ENCODE measurements around the gene AK5. TPM values are rescaled to one million over a fixed set of nuclear protein-coding genes. Genes with fewer than 3 reads are reported as not detected.
"Not testable (repeated sequence)": the region's sequence is repeated elsewhere in the genome, so short reads cannot be mapped to it uniquely, and the experiment has no call there.

Gene AK5
- total and polyA plus RNA-seq, 8 donors: 0.11 to 0.87 (median 0.28) TPM; not detected in 1

DNA sequence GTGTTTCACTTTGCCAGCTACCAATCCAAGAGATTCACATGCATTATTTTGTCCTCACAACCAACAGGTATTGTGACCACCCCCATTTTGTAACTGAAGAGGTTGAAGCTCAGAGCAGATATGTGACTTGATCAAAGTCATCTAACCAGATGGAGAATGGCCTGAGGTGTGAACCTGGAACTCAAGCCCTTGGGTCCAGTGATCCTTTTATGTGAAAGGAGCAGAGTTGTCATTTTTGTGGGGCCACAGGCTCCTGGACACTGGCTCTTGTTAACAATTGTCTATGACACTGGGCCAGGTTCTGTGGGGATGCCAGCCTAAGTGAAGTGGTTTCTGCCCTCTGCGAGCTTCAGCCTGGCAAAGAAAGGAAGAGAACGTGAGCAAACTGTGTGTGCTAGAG is 228.1 kb downstream of the AK5 start:
- no peak for FAIRE-seq
- WGBS, 2 donors: 77 to 79% methylated on average over 2 of the region's 2 CpGs
- TF ChIP-seq, protein P1, sequence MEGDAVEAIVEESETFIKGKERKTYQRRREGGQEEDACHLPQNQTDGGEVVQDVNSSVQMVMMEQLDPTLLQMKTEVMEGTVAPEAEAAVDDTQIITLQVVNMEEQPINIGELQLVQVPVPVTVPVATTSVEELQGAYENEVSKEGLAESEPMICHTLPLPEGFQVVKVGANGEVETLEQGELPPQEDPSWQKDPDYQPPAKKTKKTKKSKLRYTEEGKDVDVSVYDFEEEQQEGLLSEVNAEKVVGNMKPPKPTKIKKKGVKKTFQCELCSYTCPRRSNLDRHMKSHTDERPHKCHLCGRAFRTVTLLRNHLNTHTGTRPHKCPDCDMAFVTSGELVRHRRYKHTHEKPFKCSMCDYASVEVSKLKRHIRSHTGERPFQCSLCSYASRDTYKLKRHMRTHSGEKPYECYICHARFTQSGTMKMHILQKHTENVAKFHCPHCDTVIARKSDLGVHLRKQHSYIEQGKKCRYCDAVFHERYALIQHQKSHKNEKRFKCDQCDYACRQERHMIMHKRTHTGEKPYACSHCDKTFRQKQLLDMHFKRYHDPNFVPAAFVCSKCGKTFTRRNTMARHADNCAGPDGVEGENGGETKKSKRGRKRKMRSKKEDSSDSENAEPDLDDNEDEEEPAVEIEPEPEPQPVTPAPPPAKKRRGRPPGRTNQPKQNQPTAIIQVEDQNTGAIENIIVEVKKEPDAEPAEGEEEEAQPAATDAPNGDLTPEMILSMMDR (IDR thresholded peaks at IDR 0.05): no peak

DNA sequence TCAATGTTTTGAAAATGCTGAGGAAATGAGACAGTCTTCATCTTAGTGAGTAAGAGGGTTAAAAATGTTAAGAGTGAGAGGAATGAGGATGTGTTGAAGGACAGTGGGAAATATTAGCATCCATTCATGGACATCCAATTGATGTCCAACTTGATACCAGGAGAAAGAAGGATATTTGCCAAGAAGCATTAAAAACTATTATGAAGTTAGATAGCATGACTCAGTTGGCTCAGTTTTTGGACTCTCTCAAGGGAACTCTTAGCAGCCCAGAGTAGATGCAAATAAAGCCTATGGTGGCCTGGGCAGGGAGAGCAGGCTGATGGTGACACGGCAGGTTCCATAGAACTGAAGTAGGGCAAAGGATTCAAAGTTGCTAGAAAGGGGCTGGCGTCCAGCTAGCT is 229.6 kb downstream of the AK5 start:
- no peaks in the 10 kb centered on the region for H3K27me3 ChIP-seq
- TF ChIP-seq, protein P1 (IDR thresholded peaks at IDR 0.05): no peak
- no peaks in the 10 kb centered on the region for H3K4me1 ChIP-seq
- no peak overlapping the region for H3K27ac ChIP-seq
- no peaks in the 10 kb centered on the region for H3K36me3 ChIP-seq
- intact Hi-C loops (cut with DNase I): no loop called here
- no peak overlapping the region for H3K4me3 ChIP-seq
- no peak for ATAC-seq
- DNase-seq: no peak
- WGBS, 2 donors: 67 to 80% methylated on average over 2 of the region's 2 CpGs
- FAIRE-seq: no peak
- H3K9me3 ChIP-seq: no peaks in the 10 kb centered on the region

More for the DNA sequence above, 228.1 kb downstream of the AK5 start:
- intact Hi-C loops (cut with DNase I): no loop called here
- H3K36me3 ChIP-seq: no peaks in the 10 kb centered on the region
- no peaks in the 10 kb centered on the region for H3K27me3 ChIP-seq
- no peak overlapping the region for H3K4me3 ChIP-seq
- no peak for DNase-seq
- H3K27ac ChIP-seq: no peak overlapping the region
- no peaks in the 10 kb centered on the region for H3K9me3 ChIP-seq
- ATAC-seq: no peak
- H3K4me1 ChIP-seq: no peaks in the 10 kb centered on the region

DNA sequence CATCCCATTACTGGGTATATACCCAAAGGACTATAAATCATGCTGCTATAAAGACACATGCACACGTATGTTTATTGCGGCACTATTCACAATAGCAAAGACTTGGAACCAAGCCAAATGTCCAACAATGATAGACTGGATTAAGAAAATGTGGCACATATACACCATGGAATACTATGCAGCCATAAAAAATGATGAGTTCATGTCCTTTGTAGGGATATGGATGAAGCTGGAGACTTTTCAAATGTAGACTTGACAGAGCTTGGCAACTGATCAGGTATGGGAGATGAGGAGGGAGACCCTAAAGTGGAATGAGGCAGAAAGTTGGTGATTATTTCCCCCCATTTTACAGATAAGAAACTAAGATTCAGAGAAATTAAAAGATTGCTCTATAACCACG is 230.8 kb downstream of the AK5 start:
- FAIRE-seq; H3K4me3 ChIP-seq; DNase-seq; H3K9me3 ChIP-seq; ATAC-seq; H3K27me3 ChIP-seq; H3K27ac ChIP-seq; H3K36me3 ChIP-seq; H3K4me1 ChIP-seq; intact Hi-C loops (cut with DNase I): not testable (repeated sequence)
- 32 to 85% methylated on average over 1 of the region's 3 CpGs for WGBS, 2 donors

DNA sequence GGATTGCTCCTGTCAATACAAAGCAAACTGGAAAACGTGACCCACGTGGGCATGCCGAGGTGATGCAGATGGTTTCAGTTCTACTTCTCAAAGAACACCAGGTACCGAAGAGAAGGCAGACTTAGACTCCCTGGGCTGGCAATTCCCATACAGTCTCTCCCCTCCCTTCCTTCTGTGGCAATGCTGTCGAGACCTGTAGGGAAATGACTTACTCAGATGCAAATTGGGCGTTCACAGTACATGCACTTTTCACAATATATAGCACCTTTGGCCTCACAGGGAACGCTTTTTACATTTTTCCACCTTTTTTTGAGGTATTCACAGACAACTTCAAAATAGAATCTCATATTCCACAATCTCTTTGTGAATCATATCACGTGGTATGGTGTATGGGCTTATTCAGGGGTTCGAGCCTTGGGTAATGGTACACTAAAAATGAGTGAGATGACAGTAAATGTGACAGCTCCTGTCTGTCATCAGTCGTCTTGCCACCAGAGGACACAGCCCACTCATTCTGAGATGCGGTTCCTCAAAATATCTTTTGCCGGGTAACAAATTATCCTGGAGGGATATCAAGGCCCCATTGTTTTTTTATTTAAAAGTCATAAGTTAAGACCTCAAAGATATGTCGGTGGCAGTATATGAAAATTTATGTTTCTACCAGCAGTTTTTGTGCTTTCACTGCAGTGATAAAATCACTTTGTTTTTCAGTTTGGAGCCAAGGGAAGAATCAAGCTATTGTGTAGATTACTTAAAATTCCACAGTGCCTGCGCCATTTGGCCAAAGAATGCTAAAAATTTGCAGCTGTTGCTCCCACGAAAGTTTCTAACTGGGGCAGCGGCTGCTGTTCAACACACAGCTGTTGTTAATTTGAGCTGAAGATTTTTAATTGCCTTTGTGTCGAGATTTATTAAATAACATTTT is 232.3 kb downstream of the AK5 start:
- FAIRE-seq (no peak), ATAC-seq (peak in 2 of 4 donors; percentile 16 to 54)
- no peak overlapping the region for H3K4me3 ChIP-seq

DNA sequence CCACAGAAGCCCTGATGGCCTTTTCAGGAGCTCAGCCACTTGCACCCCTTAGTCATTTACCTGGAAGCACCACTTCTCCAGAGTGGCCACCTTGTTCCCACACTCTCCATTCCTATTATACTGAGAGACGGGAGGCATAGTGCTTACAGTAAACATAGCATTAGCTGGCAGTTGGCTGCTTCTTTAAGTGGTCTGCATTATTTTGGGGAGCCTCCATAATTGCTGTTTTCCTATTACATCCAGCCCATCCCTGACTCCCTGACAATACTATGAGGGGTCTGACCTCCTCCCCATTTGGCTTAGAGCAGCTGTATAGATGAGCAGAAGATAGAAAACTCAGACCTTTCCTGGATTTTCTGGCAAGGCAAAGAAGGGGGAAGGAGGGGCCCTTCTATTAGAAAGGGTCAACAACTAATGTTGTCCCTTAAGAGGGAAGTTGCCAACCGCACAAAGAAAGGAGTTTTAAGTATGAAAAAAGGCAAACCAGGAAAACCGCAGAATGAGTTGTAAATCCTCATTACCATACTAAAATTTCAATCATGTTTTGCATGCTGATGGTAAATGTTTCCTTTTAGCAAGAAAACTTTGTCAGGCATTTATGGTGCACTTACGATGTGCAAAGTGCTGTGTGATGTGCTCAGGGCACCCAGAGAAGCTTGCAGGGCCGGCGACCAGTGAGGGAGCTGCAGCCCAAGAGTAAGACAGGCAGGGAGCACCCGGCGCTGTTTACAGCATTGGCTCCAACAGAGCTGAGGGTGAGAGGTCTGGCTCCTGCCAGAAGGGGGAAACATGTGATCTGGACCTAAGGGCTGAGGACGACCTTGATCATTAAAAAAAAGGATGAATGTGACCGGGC is 233.3 kb downstream of the AK5 start:
- Histone ChIP-seq H3K27me3 (no peaks in the 10 kb centered on the region), H3K4me1 (no peaks in the 10 kb centered on the region), H3K4me3 (no peak overlapping the region), H3K27ac (no peak overlapping the region), H3K9me3 (no peaks in the 10 kb centered on the region), H3K36me3 (no peaks in the 10 kb centered on the region)
- intact Hi-C loops (cut with DNase I): no loop called here
- ATAC-seq (peak in 3 of 4 donors; percentile 41 to 66 (median 59)), FAIRE-seq (no peak), DNase-seq (no peak)
- WGBS, 2 donors: 32 to 42% methylated on average over 10 of the region's 10 CpGs
- TF ChIP-seq, protein P1 (IDR thresholded peaks at IDR 0.05): no peak

More for the DNA sequence above, 232.3 kb downstream of the AK5 start:
- intact Hi-C loops (cut with DNase I): no loop called here
- Histone ChIP-seq H3K36me3 (no peaks in the 10 kb centered on the region), H3K4me1 (no peaks in the 10 kb centered on the region), H3K27ac (no peak overlapping the region), H3K9me3 (no peaks in the 10 kb centered on the region), H3K27me3 (no peaks in the 10 kb centered on the region)
- TF ChIP-seq, protein P1 (IDR thresholded peaks at IDR 0.05): no peak
- no peak for DNase-seq
- WGBS, 2 donors: 52 to 53% methylated on average over 17 of the region's 17 CpGs

Data from pancreas (tissue), 10 donors.